DND-41 (cell line): Measurements from ENCODE around the gene SV2B.

ENCODE experiments used
- ATAC-seq: fragments of 200-7000 bp; cut with Tn5 transposase; 3 replicates; pipeline ENCODE4 v1.9.1; 2021; ENCODE audit warnings: low read depth; ENCODE audit not compliant: insufficient read depth
- DNase-seq: peaks from one replicate; pipeline ENCODE4 v3.0.0-alpha.2; 2020
- H2AFZ ChIP-seq: 2 replicates; pipeline ENCODE4 v1.6.0; 2012; ENCODE audit warnings: low read depth, low read length
- H3K27ac ChIP-seq: 2 replicates; pipeline ENCODE4 v1.5.1; 2012; ENCODE audit warnings: low read length, inconsistent platforms
- H3K27me3 ChIP-seq: fragments of 200-600 bp; sonication (generic); 2 replicates; pipeline ENCODE4 v1.6.0; 2012; ENCODE audit warnings: low read length, mild to moderate bottlenecking, inconsistent platforms; ENCODE audit not compliant: insufficient read depth, poor library complexity
- H3K36me3 ChIP-seq: 2 replicates; pipeline ENCODE4 v1.5.1; 2012; ENCODE audit warnings: low read length, inconsistent platforms; ENCODE audit not compliant: insufficient read depth
- H3K4me1 ChIP-seq: 2 replicates; pipeline ENCODE4 v1.5.1; 2012; ENCODE audit warnings: mild to moderate bottlenecking, low read length; ENCODE audit not compliant: insufficient read depth
- H3K4me2 ChIP-seq: 2 replicates; pipeline ENCODE4 v1.6.0; 2012; ENCODE audit warnings: mild to moderate bottlenecking, moderate library complexity, low read length, inconsistent platforms; ENCODE audit not compliant: insufficient read depth
- H3K4me3 ChIP-seq, 2 experiments: fragments of 200-600 bp in 1 of 2; shearing (Covaris generic) in 1 of 2; 2 replicates each; pipeline ENCODE4 v1.5.1; 2012 to 2016; ENCODE audit warnings: inconsistent platforms in 2 of 2, low read length in 2 of 2, mild to moderate bottlenecking in 2 of 2, low read depth in 1 of 2, moderate library complexity in 1 of 2
- H3K79me2 ChIP-seq: 2 replicates; pipeline ENCODE4 v1.6.0; 2012; ENCODE audit warnings: low read length, inconsistent platforms; ENCODE audit not compliant: insufficient read depth
- H3K9ac ChIP-seq: 2 replicates; pipeline ENCODE4 v1.6.0; 2012; ENCODE audit warnings: low read depth, mild to moderate bottlenecking, inconsistent platforms, low read length, moderate library complexity
- H3K9me3 ChIP-seq: 2 replicates; pipeline ENCODE4 v1.5.1; 2012; ENCODE audit warnings: low read length, moderate library complexity, mild to moderate bottlenecking, inconsistent platforms; ENCODE audit not compliant: insufficient read depth, severe bottlenecking
- H4K20me1 ChIP-seq: 2 replicates; pipeline ENCODE4 v1.6.0; 2012; ENCODE audit warnings: low read length; ENCODE audit not compliant: insufficient read depth
- CTCF ChIP-seq: IDR thresholded peaks from 2 replicates; pipeline ENCODE4 v1.5.1; 2012; ENCODE audit warnings: borderline replicate concordance, low read length, moderate library complexity, mild to moderate bottlenecking; ENCODE audit not compliant: poor library complexity, severe bottlenecking; ENCODE audit errors: extremely low read depth
- EZH2 ChIP-seq: IDR thresholded peaks from 3 replicates; pipeline ENCODE4 v1.6.1; 2012; ENCODE audit warnings: borderline replicate concordance, low read depth, mild to moderate bottlenecking, moderate library complexity, low read length, inconsistent platforms; ENCODE audit not compliant: severe bottlenecking

The SV2B gene

DNA sequence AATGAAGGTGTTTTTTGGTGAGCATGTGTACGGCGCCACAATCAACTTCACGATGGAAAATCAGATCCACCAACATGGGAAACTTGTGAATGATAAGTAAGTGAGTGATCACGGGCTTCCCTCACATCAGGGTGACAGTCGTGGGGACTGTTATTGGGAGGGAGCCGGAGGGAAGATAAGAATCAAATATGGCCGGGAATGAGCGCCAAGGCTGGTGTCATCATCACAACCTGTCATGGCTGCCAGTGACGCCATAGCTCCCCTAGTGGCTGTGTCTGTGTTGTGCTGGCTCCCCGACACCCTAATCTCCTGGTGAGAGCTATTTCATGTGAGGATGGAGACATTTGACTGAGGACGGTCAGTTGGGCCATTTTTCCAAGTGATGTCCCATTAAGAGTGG, 168.5 kb downstream of the SV2B start:
- H2AFZ ChIP-seq, result no peak overlapping the region
- no peaks in the 10 kb centered on the region for H3K4me1 ChIP-seq
- no peaks in the 10 kb centered on the region for H3K79me2 ChIP-seq
- H3K36me3 ChIP-seq, result no peaks in the 10 kb centered on the region
- H3K9ac ChIP-seq, result no peak overlapping the region
- DNase-seq, result peak; percentile 22
- no peak for ATAC-seq
- H3K4me2 ChIP-seq, result no peak overlapping the region
- TF ChIP-seq EZH2 (no peak), CTCF (peak; percentile 56)
- no peaks in the 10 kb centered on the region for H4K20me1 ChIP-seq
- no peaks in the 10 kb centered on the region for H3K9me3 ChIP-seq
- peaks cover 15% of the 10 kb centered on the region for H3K27me3 ChIP-seq
- H3K27ac ChIP-seq, result no peak overlapping the region
- no peak overlapping the region for H3K4me3 ChIP-seq

- no peak overlapping the region for H3K27ac ChIP-seq
- DNase-seq (no peak), ATAC-seq (no peak)
- no peaks in the 10 kb centered on the region for H3K36me3 ChIP-seq
- no peaks in the 10 kb centered on the region for H3K4me1 ChIP-seq
- no peak overlapping the region for H3K9ac ChIP-seq
- no peak overlapping the region for H3K4me3 ChIP-seq
- no peaks in the 10 kb centered on the region for H3K9me3 ChIP-seq
- H2AFZ ChIP-seq, result no peak overlapping the region
- H4K20me1 ChIP-seq, result no peaks in the 10 kb centered on the region
- H3K4me2 ChIP-seq, result no peak overlapping the region
- TF ChIP-seq CTCF (no peak), EZH2 (no peak)
- H3K27me3 ChIP-seq, result peaks cover 8% of the 10 kb centered on the region
- H3K79me2 ChIP-seq, result no peaks in the 10 kb centered on the region
Observed at GRCh38 chr15:91270747-91271146, 170.7 kb downstream of the SV2B start.

DNA sequence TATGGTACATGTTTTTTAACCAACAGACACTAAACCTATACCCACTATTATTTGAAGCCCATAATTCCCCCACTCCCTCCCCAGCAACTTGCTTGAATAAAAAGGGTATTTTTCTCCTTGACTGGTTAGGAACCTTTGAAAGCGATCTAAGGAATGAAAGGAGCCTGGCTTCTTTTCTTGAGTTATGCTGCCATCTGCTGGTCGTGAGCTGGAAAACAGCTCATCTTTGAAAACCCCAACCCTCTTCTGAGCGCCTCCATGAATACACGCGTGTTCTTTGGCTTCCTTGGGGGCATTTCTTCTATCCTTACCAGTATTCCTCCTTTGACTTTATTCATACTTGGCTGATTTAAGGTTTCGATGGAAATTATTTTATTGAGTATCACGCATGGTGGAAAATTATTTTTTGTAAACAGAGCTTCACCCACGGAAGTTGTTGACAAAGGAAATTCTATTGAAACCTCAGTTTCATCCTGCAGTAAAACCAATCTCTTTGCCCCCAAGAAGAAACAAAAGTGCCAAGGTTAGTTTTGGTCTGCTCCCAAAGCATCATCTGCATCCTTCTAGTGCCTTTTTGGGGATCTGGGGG, 171.6 kb downstream of the SV2B start:
- H3K4me1 ChIP-seq, result no peaks in the 10 kb centered on the region
- DNase-seq, result peak; percentile 61
- peak; percentile 89 for TF ChIP-seq CTCF
- no peak for TF ChIP-seq EZH2
- no peaks in the 10 kb centered on the region for H3K36me3 ChIP-seq
- no peak overlapping the region for H3K4me2 ChIP-seq
- no peak overlapping the region for H3K27ac ChIP-seq
- H3K9me3 ChIP-seq, result no peaks in the 10 kb centered on the region
- no peak overlapping the region for H3K9ac ChIP-seq
- peaks cover 8% of the 10 kb centered on the region for H3K27me3 ChIP-seq
- peak; percentile 80 for ATAC-seq
- no peak overlapping the region for H3K4me3 ChIP-seq
- H3K79me2 ChIP-seq, result no peaks in the 10 kb centered on the region
- H2AFZ ChIP-seq, result no peak overlapping the region
- no peaks in the 10 kb centered on the region for H4K20me1 ChIP-seq
